GM18861 (cell line): Measurements from ENCODE around the gene PLEKHG1.

Experiments used
- ATAC-seq: cut with Tn5 transposase; IDR thresholded peaks from one replicate; pipeline ENCODE4 v1.9.1; 2021; ENCODE audit not compliant: unreplicated experiment

The PLEKHG1 gene

DNA sequence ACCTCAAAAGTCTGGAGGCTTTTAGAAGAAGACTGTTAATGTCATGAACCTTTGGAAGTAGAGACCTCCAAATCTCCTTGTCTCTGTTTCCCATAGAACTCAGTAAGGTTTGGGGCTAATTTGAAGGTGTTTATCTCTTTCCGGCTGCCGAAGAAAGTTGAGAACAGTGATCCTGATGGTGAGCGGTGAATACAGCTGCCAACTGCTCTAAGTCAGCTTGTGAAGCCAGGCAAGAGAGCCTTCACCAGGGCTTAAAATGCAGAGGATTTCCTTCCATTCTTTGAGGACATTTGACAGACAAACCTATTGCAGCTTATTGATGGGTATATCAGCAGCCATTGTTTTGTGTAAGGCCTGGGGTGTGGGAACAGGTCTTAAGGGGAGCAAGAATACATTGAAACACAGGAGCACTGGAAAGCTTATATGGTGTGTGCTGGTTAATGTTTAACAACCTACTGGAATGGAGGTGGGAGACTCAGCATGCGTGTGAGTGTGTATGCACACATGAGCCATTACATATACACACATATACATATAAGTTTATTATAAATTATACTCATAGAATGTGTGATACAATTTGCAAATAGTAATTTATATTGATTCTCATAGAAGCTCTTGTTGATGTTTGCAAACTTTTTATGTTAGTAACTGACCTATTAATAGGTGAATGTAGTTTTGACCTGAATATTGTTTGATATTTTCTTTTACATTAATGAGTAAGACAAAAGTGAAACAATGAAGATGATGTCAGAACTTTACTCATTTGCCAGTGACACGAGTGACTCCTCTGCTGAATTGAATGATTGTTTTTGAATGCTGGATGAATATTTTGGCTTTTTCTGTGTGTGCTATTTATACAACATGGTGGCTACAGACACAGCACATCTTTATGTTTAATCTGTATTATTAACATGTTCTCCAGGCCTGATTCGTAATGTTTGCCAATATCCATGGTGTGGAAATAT lies 18.1 kb downstream of the PLEKHG1 start:
- ATAC-seq, result no peak

DNA sequence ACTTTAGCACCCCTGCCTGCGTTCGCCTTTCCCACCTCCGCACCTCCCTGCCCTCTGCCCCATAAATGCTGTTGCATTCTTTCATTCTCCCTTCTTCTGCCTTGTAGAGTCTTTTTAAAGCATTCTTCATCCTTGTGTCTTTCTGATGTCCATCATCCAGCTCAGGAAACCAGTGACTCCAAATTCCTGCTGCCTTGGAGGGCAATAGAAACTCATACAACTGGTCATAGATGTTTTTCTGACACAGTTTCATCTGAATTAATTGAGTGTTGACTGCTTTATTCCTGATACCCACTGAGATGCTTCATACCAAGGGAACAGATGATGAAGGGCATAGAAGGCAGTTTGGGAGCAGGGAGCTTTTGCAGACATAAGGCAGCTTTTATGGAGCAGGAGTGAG lies 19.6 kb downstream of the PLEKHG1 start:
- no peak for ATAC-seq

DNA sequence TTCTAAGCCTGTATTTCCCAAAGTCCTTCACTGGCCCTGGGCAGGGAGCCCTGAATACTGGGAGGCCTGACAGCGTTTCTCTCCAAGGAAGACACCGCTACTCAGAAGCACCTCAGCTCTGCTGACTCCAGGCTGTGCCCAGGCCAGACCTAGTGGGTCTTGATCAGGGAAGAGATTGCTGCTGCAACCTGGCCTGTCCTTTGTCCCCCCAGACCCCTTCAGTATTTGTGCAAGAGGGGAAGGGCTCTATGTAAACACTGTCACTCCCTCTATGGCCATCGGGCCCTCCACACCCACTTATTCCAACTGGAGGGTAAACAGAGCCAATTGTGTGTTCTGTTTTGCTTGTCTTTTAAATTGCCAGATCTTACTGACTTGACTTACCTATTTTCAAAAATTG lies 20.6 kb downstream of the PLEKHG1 start:
- ATAC-seq, result no peak

DNA sequence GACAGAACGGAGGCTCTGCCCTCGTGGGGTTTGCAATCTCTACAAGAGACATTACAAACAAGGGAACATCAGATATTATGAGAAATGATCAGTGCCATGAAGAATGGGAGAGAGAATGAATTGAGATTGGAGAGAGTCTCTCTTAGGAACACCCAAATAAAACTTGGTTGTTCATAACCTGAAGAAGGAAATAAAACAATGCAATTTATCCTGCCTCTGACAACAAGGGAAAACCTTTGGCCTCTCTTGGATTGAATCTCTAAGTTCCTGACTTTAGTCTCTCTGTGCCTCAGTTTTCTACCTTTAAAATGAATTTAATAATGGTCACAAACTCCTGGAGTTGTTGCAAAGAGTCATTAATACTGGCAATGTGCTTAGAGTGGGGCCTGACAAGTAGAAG lies 21.1 kb downstream of the PLEKHG1 start:
- no peak for ATAC-seq

DNA sequence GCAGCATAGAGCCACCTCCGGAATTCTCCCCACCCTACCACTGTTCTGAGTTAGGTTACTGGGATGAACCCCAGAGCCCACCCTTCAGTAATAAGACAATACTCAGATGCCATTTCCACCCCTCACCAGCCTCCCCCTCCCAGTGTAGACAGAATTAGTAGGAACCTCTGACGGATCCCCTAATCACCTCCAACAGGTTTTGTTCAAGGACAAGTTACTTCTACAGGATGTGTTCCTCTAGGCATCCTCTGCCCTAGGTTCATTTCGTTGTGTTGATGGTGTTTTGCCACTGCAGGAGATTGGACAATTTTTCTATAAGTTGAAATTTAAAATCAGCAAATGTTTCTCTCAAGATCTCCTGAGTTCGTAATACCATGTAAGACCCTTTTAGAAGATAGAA lies 22.8 kb downstream of the PLEKHG1 start:
- ATAC-seq, result no peak

DNA sequence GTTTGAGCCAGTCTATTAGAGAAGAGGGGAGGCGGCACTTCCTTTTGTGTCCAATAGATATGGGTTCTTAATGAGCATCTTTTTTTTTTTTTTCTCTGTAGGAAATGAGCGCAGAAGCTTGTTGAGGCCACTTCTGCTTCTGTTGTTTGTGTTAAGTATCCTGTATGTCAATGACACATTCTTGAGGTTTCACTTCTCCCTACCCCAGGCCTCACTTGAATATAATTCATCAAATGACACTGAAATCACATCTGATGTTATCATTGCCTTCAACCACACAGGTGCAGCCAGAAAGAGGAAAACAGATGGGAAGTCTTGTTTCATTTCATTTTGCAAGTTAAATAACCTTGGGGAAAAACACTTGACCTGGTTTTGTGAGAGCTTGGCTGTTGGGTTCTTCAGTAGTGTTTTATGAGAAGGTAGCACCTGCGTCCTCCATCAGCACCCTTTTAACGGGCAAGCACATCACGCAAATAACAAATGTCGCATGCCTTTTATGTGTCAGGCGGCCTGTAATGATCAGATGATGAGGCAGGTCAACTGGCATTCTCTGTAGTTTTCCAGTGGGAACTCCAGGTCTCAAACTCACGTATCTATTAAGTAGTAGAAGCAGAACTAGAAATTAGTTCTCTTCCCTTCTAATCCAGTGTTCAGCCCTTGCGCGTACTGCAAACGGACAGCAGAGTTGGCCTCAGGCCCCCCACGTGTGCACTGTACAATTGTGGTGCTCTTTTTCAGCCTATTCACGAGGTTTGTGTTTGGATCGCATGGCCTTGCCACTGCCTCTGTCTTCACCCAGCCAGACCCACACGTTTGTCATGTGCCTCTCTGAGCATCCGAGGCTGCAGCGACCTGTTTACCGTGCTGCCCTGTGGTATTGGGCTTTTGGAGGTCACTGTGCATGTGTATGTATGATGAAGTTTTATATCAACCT lies 23.5 kb downstream of the PLEKHG1 start:
- ATAC-seq, result peak; percentile 98

DNA sequence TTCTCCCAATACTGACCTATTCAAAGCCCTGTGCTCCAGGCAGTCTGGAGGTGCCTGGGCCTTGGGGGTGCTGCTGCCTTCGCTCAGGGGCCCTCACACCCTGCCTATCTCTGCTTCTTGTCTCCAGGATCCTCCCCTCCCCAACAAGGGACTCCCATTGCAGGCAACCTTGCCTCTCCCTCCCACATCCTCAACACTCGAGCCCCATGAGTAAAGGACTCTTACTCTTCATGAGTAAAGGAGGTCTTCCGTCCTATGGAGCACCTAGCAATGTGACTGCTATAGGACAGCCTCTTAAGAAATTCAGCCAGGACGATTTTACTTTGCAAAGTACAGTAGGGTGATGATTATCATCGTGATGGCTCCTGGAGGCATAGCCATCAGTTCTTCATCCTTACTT lies 24.5 kb downstream of the PLEKHG1 start:
- no peak for ATAC-seq

DNA sequence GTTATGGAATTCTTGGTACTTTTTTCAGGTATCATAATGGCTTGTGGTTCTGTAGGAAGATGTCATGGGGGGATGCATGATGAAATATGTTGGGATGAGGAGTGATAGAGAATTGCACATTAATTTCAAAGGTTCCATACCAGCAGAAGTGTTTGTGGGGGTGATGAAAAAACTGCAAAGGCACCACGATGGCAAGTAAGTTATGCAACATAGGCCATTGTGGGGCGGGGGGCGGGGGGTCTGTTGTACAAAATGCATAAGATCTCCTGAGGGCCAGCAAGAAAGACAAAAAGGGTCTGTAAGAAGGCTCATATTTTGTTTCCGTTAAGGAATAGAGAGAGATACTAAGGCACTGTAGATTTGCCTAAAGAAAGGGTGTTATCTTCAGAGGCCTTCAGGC lies 26.2 kb downstream of the PLEKHG1 start:
- no peak for ATAC-seq

DNA sequence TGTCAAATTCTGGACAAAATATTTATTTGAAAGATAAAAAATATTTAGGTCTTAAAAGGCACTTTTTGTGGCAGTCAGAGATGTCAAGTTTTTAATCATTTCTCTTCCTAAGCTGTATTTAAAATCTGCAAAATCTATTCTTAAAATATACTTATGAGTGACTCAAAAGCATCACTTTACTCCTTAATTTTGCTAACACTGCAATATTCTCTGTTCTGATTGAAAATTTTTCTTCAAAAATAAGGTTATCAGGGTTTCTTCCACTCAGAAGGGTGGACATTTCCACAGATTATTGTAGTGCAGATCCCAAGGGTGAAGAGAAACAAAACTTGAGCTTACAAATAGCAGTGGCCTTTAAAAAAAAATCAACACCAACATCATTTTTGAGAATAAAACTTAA lies 27.5 kb downstream of the PLEKHG1 start:
- no peak for ATAC-seq

DNA sequence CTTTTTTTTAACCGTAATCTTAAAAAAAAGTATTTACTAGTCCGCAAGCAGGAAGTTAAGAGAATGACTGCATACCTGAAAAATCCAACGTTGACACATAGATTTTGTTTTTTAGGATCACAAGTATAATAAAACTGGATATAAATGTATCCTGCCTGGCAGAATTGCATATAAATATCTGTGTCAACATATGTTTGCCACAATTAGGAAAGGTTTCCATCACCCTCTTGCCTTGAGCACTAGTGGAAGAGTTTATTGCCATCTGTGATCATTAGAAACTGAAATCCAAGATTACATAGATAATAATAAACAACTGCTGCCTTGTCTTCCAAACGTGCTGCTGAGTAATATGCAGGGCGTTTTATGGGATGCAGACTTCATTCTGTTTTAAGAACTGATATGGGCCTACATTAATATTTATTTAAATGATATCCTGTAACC lies 27.9 kb downstream of the PLEKHG1 start:
- ATAC-seq, result no peak

DNA sequence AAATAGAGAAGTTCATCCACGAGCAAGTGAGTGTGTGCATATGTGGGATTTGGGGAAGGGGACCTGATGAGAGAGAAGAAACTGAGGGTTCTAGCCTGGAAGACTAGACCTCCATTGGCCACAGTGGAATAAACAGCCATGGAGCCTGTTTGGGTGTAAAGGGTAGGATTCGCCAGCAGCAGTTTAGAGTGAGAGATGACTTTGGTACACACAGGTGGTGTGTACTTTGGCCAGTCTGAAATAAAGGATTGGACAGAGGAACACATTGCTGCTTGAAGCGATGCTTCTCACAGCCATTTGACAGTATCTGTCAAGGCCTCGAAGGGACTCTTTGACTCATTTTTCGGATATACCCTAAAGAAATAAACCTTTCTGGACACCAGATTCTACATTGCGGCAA lies 29.2 kb downstream of the PLEKHG1 start:
- ATAC-seq, result no peak

DNA sequence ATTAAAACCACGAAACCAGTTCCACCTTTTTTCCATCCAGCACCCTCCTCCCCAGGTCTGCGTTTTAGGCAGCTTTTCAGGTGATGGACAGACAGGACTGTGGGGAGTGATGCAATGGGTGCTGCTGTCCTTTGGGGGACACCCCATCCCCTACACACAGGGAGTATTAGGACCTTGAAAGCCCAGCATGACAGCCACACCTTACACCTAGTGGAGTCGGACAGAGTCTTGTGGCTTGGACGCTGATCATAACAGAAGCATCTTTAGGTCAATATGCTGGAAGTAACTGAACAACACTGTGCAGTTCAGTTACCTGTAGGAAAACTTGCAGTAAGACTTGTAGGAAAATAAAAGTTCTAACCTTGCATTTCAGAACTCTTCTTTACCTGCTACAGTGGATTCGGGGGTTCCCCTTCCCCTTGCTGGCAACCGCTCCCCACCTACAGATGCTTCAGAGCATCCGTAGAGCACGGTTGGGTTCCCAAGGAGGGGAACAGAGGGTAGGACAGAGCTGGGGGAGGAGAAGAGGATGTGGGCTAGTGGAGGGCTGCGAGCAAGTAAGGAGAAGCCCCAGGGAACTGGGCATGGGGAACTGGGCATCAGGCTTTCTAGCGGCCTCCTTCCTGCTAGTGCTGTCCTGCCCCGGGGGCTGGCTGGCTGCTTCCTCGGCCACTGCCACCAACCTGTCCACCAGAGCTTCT lies 31.7 kb downstream of the PLEKHG1 start:
- no peak for ATAC-seq

DNA sequence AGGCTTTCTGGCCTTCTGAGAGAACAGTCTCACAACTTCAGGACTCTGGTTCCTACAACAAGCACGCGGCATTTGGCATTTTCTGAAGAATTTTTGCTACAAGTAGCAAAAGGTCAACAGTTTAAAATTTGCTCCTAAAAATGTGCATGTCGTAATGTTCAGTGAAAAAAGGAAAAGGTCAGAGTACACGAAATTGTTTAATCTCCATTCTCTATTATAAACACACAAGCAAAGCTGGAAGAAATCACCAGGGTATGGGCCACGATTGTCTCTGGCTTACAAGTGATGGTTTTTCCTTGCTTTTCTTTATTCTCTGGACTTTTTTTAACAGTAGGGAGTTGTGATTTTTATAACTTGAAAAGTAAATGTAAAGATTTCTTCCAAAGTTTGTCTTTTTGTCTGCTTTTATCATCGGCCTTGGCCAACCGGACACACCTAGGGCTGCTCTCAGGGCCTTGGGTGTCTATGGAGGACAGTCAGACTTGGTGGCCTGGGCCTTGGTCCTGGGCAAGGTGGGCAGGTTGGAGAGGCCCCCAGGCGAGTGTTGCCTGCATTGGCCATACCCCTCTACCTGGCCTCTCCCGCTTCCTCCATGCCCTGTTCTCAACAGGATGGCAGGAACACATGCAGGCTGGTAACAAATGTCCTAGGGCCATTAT lies 32.4 kb downstream of the PLEKHG1 start:
- no peak for ATAC-seq

DNA sequence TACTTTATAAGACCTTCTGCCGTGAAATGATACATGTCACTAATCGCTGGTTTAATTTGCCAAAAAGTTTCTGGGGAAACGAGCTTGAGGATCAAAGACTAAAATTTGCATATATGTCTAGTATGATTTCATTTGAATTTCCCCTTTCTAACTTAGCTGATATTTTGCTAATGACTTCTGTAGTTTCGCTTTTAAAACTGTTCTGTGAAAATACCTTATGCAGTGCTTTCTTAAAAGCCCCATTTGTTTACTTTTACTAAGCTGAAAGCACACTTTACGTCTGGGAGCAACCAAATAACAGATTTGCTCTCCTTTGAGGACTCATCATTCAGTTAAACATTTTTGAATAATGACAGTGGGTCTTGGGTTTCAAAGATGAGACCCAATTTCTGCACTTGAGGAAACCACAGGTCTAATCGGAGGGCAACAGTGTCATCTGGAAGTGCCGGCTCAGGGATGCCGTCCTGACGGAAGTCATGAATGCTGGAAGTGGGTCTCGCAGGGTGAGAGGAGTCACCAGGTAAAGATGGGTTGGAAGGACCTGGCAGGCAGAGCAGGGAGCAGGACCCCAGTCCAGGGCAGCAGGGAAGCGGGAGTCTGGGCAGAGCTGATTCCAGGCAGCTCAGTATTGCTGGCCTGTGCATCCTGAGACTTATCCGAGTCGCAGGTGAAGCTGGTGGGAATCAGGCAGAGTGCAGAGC lies 33.2 kb downstream of the PLEKHG1 start:
- peak; percentile 37 for ATAC-seq

DNA sequence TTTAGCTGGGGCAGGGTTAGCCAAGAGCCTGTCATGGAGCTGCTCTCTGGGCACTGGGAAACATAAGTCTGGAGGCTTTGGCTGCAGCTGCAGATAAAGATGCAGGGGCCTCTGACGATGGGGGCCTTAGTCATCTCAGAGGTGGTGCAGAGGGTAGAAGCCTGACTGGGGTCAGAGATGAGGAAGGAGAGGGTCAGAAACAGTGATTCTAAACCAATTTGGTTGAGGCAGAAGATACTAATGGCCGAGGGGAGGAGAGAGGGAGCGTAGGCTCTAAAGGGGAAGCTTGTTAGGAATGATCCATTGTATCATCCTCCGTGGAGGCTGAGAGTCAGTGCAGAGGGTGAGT lies 33.8 kb downstream of the PLEKHG1 start:
- no peak for ATAC-seq

DNA sequence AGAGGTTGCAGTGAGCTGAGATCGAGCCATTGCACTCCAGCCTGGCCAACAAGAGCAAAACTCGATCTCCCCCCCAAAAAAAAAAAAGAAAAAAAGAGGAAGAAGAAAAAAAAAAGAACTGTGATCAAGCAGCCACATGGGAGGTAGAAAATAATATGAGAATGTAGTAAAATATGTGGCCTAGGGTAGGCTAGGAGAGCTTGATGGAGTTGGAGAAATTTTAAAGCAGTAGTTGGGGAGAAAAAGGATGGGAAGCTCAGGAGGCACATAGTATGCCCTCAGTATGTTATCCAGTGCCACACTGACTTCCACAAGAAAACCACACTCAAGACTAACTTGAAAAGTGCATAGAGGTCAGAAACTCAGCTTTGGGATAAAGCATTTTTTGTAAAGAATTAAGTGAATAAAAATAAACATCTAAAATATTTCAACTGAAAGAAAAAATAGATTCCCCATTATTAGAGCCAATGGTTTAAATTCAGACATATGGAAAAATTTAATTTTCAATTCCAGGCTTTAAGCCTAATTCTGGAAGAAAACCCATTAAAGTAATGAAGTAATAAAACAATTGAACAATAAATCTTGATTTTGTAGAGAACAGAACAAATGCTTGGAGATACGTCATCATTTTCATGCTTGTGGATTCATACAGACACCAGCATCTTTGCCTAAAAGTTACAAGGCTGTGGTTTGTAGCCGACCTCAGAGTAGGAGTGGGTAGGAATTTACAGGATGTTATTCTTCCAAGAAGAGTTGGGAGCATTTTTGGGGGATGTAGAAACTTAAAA lies 34.7 kb downstream of the PLEKHG1 start:
- no peak for ATAC-seq

DNA sequence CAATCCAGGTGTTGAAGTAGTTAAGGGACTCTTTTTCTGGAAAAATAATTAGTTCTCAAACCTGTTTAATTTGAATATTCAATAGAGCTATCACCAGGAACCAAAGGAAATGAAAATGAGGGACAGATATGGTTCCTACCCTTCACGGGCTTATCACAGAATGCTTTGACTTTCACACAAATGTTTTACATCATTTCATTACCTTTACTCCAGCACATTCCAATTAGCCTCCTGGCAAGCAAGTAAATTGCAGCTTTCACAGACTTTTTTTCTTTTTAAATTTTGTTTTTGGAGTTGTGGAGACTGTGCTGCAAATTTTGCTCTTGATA lies 35.2 kb downstream of the PLEKHG1 start:
- ATAC-seq, result no peak

DNA sequence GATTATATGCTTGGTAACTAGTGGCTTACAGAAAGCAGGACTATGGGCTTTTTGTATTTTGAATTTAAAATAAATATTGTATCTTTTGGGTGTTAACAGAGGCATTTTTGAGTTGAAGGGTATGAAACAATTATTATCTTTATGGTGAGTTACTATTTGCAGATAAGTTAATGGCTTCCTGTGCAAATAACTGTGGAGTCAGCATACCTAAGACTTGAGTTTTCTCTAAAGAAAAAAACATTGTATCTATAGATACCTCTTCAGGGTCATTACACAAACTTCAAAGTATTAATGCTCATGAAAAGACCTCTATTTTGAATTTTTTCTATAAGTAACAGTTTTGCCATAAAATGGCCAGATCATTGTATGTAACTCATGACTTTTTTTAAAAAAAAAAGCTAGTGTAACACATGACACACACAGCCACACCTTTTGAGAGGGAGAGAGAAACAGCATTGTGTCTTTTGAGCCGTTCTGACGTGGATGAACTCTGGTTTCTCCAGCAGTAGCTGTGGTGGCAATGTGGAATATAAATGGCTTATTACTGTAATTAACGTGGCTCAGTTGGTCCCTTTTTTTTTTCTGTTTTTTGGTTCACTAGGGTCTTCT lies 36.3 kb downstream of the PLEKHG1 start:
- no peak for ATAC-seq

DNA sequence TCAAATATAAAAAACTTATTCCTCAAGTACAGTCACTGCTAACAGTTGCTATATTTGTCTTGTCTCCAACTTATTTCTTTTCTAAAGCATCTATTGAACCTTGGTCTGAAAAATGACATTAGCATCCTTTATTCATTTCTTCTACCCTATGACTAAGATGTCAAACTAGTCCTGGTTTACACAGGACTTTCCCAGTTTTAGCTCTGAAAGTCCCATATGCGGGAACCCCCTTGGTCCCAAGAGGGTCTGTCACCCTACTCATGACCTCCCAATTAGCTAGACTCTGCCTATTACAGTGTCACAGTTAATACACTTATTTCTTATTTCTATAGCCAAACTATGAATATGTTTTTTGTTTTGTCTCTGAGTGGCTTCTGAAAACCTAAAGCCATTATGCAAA lies 37.1 kb downstream of the PLEKHG1 start:
- ATAC-seq, result no peak
